ENCODE measurements around the gene SYNGR1. TPM values are rescaled to one million over a fixed set of nuclear protein-coding genes. Genes with fewer than 3 reads are reported as not detected.
"Not testable (repeated sequence)": the region's sequence is repeated elsewhere in the genome, so short reads cannot be mapped to it uniquely, and the experiment has no call there.

SYNGR1 gene
- total and polyA plus RNA-seq, 2 experiments from 2014 or later, result 30.9 to 37.0 TPM

DNA sequence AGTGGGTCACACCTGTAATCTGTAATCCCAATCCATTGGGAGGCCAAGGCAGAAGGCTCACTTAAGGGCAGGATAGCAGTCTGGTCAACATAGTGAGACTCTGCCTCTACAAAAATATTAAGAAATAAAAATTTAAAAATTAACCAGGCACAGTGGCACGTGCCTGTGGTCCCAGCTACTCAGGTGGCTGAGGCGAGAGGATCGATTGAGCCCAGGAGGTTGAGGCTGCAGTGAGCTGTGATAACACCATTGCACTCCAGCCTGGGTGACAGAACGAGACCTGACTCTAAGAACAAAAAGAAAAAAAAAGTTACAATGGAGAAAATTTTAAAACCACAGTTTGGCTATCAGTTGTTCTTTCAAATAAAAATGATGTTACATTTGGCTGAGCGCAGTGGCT, 13.4 kb upstream of the SYNGR1 start:
- Mint-ChIP-seq H3K9me3 (no peaks in the 10 kb centered on the region), H3K4me3 (no peak overlapping the region), H3K36me3 (ENCODE audit: low read depth) (no peaks in the 10 kb centered on the region), H3K27me3 (ENCODE audit: insufficient read depth, low read depth, poor library complexity) (peaks cover 2% of the 10 kb centered on the region), H3K4me1 (peaks cover 4% of the 10 kb centered on the region), H3K27ac (no peak overlapping the region)
- H3K9me2 ChIP-seq (ENCODE audit: insufficient read depth), result no peaks in the 10 kb centered on the region
- no peak for DNase-seq (ENCODE audit: low spot score)
- H4K20me1 ChIP-seq (replicated peaks; ENCODE audit: insufficient read depth), result no peaks in the 10 kb centered on the region
- H3K4me1 ChIP-seq (ENCODE audit: insufficient read depth), result peaks cover 6% of the 10 kb centered on the region; the same call in 1 of the 2 replicates
- TF ChIP-seq CREB1 (CRISPR knock-in tag; IDR thresholded peaks at IDR 0.05; ENCODE audit: low read depth) (no peak), EZH2phosphoT487 (IDR thresholded peaks at IDR 0.05; ENCODE audit: unreplicated experiment) (no peak), NANOG (IDR thresholded peaks at IDR 0.05; ENCODE audit: borderline replicate concordance) (no peak), JUNB (IDR thresholded peaks at IDR 0.05; ENCODE audit: unreplicated experiment) (no peak), EZH2 (IDR thresholded peaks at IDR 0.05; ENCODE audit: low read depth, unreplicated experiment) (no peak), POLR2AphosphoS5 (IDR thresholded peaks at IDR 0.05; ENCODE audit: low read depth) (no peak), STAT1 (IDR thresholded peaks at IDR 0.05; ENCODE audit: unreplicated experiment) (no peak)
- TF ChIP-seq, protein P1, sequence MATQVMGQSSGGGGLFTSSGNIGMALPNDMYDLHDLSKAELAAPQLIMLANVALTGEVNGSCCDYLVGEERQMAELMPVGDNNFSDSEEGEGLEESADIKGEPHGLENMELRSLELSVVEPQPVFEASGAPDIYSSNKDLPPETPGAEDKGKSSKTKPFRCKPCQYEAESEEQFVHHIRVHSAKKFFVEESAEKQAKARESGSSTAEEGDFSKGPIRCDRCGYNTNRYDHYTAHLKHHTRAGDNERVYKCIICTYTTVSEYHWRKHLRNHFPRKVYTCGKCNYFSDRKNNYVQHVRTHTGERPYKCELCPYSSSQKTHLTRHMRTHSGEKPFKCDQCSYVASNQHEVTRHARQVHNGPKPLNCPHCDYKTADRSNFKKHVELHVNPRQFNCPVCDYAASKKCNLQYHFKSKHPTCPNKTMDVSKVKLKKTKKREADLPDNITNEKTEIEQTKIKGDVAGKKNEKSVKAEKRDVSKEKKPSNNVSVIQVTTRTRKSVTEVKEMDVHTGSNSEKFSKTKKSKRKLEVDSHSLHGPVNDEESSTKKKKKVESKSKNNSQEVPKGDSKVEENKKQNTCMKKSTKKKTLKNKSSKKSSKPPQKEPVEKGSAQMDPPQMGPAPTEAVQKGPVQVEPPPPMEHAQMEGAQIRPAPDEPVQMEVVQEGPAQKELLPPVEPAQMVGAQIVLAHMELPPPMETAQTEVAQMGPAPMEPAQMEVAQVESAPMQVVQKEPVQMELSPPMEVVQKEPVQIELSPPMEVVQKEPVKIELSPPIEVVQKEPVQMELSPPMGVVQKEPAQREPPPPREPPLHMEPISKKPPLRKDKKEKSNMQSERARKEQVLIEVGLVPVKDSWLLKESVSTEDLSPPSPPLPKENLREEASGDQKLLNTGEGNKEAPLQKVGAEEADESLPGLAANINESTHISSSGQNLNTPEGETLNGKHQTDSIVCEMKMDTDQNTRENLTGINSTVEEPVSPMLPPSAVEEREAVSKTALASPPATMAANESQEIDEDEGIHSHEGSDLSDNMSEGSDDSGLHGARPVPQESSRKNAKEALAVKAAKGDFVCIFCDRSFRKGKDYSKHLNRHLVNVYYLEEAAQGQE (IDR thresholded peaks at IDR 0.05; ENCODE audit: unreplicated experiment), result no peak
- TF ChIP-seq, protein P2, sequence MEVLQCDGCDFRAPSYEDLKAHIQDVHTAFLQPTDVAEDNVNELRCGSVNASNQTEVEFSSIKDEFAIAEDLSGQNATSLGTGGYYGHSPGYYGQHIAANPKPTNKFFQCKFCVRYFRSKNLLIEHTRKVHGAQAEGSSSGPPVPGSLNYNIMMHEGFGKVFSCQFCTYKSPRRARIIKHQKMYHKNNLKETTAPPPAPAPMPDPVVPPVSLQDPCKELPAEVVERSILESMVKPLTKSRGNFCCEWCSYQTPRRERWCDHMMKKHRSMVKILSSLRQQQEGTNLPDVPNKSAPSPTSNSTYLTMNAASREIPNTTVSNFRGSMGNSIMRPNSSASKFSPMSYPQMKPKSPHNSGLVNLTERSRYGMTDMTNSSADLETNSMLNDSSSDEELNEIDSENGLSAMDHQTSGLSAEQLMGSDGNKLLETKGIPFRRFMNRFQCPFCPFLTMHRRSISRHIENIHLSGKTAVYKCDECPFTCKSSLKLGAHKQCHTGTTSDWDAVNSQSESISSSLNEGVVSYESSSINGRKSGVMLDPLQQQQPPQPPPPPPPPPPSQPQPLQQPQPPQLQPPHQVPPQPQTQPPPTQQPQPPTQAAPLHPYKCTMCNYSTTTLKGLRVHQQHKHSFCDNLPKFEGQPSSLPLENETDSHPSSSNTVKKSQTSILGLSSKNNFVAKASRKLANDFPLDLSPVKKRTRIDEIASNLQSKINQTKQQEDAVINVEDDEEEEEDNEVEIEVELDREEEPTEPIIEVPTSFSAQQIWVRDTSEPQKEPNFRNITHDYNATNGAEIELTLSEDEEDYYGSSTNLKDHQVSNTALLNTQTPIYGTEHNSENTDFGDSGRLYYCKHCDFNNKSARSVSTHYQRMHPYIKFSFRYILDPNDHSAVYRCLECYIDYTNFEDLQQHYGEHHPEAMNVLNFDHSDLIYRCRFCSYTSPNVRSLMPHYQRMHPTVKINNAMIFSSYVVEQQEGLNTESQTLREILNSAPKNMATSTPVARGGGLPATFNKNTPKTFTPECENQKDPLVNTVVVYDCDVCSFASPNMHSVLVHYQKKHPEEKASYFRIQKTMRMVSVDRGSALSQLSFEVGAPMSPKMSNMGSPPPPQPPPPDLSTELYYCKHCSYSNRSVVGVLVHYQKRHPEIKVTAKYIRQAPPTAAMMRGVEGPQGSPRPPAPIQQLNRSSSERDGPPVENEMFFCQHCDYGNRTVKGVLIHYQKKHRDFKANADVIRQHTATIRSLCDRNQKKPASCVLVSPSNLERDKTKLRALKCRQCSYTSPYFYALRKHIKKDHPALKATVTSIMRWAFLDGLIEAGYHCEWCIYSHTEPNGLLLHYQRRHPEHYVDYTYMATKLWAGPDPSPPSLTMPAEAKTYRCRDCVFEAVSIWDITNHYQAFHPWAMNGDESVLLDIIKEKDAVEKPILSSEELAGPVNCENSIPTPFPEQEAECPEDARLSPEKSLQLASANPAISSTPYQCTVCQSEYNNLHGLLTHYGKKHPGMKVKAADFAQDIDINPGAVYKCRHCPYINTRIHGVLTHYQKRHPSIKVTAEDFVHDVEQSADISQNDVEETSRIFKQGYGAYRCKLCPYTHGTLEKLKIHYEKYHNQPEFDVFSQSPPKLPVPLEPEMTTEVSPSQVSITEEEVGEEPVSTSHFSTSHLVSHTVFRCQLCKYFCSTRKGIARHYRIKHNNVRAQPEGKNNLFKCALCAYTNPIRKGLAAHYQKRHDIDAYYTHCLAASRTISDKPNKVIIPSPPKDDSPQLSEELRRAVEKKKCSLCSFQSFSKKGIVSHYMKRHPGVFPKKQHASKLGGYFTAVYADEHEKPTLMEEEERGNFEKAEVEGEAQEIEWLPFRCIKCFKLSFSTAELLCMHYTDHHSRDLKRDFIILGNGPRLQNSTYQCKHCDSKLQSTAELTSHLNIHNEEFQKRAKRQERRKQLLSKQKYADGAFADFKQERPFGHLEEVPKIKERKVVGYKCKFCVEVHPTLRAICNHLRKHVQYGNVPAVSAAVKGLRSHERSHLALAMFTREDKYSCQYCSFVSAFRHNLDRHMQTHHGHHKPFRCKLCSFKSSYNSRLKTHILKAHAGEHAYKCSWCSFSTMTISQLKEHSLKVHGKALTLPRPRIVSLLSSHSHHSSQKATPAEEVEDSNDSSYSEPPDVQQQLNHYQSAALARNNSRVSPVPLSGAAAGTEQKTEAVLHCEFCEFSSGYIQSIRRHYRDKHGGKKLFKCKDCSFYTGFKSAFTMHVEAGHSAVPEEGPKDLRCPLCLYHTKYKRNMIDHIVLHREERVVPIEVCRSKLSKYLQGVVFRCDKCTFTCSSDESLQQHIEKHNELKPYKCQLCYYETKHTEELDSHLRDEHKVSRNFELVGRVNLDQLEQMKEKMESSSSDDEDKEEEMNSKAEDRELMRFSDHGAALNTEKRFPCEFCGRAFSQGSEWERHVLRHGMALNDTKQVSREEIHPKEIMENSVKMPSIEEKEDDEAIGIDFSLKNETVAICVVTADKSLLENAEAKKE (CRISPR knock-in tag; IDR thresholded peaks at IDR 0.05), result no peak
- TF ChIP-seq, protein P3, sequence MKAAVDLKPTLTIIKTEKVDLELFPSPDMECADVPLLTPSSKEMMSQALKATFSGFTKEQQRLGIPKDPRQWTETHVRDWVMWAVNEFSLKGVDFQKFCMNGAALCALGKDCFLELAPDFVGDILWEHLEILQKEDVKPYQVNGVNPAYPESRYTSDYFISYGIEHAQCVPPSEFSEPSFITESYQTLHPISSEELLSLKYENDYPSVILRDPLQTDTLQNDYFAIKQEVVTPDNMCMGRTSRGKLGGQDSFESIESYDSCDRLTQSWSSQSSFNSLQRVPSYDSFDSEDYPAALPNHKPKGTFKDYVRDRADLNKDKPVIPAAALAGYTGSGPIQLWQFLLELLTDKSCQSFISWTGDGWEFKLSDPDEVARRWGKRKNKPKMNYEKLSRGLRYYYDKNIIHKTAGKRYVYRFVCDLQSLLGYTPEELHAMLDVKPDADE (IDR thresholded peaks at IDR 0.05), result no peak
- H3K27me3 ChIP-seq (ENCODE audit: insufficient read depth), result no peaks in the 10 kb centered on the region
- no peaks in the 10 kb centered on the region for H3K36me3 ChIP-seq (ENCODE audit: insufficient read depth)
- H3F3A ChIP-seq (replicated peaks; ENCODE audit: low read depth), result no peaks in the 10 kb centered on the region
- no peak overlapping the region for H2AFZ ChIP-seq
- H3K4me3 ChIP-seq, result no peak overlapping the region
- H3K27ac ChIP-seq (ENCODE audit: low read depth), result no peak overlapping the region
- no peaks in the 10 kb centered on the region for H3K79me2 ChIP-seq (replicated peaks; ENCODE audit: insufficient read depth)
- no peak overlapping the region for H3K4me2 ChIP-seq
- ATAC-seq, result no peak

DNA sequence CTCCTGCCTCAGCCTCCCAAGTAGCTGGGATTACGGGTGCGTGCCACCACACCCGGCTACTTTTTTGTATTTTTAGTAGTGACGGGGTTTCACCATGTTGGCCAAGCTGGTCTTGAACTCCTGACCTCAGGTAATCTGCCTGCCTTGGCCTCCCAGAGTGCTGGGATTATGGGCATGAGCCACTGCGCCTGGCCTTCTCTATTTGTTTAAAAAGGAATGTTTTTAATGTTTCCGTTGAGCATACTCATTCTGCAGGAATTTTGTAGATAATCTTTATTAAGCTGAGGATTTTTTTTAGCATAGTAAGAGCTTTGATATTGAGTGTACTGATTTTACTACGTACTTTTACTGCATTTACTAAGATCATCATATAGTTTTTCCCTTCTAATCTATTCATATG, 10.0 kb upstream of the SYNGR1 start:
- not testable (repeated sequence) for H4K20me1 ChIP-seq (replicated peaks; ENCODE audit: insufficient read depth); H3K27ac ChIP-seq (ENCODE audit: low read depth); H3K79me2 ChIP-seq (replicated peaks; ENCODE audit: insufficient read depth); H3K27me3 ChIP-seq (ENCODE audit: insufficient read depth); H3K4me3 ChIP-seq; H3K4me3 Mint-ChIP-seq; H3K9me2 ChIP-seq (ENCODE audit: insufficient read depth); H3K27ac Mint-ChIP-seq; H3K4me2 ChIP-seq; H3K36me3 ChIP-seq (ENCODE audit: insufficient read depth); H3K36me3 Mint-ChIP-seq (ENCODE audit: low read depth); ATAC-seq; H3F3A ChIP-seq (replicated peaks; ENCODE audit: low read depth); DNase-seq (ENCODE audit: low spot score); H2AFZ ChIP-seq; H3K9me3 Mint-ChIP-seq; H3K27me3 Mint-ChIP-seq (ENCODE audit: insufficient read depth, low read depth, poor library complexity)
- peaks cover 17% of the 10 kb centered on the region for H3K4me1 Mint-ChIP-seq
- H3K4me1 ChIP-seq (ENCODE audit: insufficient read depth), result peaks cover 17% of the 10 kb centered on the region
